Neuron (in vitro differentiated cells): ENCODE measurements around the gene TBC1D9B.

ENCODE experiments used
- H2AFZ ChIP-seq: one replicate; pipeline ENCODE4 v1.6.1; 2013; ENCODE audit warnings: low read depth, mild to moderate bottlenecking, inconsistent platforms, low read length, moderate library complexity
- H3K27me3 ChIP-seq: one replicate; pipeline ENCODE4 v1.6.1; 2013; ENCODE audit warnings: low read length; ENCODE audit not compliant: insufficient read depth
- H3K36me3 ChIP-seq: one replicate; pipeline ENCODE4 v1.6.1; 2013; ENCODE audit warnings: low read length; ENCODE audit not compliant: insufficient read depth
- H3K4me1 ChIP-seq: one replicate; pipeline ENCODE4 v1.6.1; 2013; ENCODE audit warnings: low read length; ENCODE audit not compliant: insufficient read depth
- H3K4me3 ChIP-seq: 2 replicates; pipeline ENCODE4 v1.5.1; 2013; ENCODE audit warnings: mild to moderate bottlenecking, low read length, moderate library complexity
- H3K9me3 ChIP-seq: one replicate; pipeline ENCODE4 v1.6.1; 2013; ENCODE audit warnings: low read length

TBC1D9B gene

GRCh38 chr5:179904463-179905160 lies 3.1 kb downstream of the TBC1D9B start:
- no peak overlapping the region for H3K4me3 ChIP-seq
- H2AFZ ChIP-seq: no peak overlapping the region
- peaks cover 39% of the 10 kb centered on the region for H3K36me3 ChIP-seq
- H3K27me3 ChIP-seq: no peaks in the 10 kb centered on the region
- no peaks in the 10 kb centered on the region for H3K9me3 ChIP-seq
- H3K4me1 ChIP-seq: peaks cover 9% of the 10 kb centered on the region

- no peak overlapping the region for H2AFZ ChIP-seq
- no peak overlapping the region for H3K4me3 ChIP-seq
- peaks cover 51% of the 10 kb centered on the region for H3K36me3 ChIP-seq
- H3K4me1 ChIP-seq: peaks cover 9% of the 10 kb centered on the region
- H3K9me3 ChIP-seq: no peaks in the 10 kb centered on the region
- H3K27me3 ChIP-seq: no peaks in the 10 kb centered on the region
Measured at GRCh38 chr5:179902763-179903158, 4.9 kb downstream of the TBC1D9B start.

- Histone ChIP-seq H3K36me3 (peaks cover 58% of the 10 kb centered on the region), H2AFZ (no peak overlapping the region), H3K9me3 (no peaks in the 10 kb centered on the region), H3K27me3 (no peaks in the 10 kb centered on the region), H3K4me1 (peaks cover 9% of the 10 kb centered on the region), H3K4me3 (no peak overlapping the region)
Measured at GRCh38 chr5:179901915-179902762, 5.6 kb downstream of the TBC1D9B start.

GRCh38 chr5:179901462-179901861 lies 6.2 kb downstream of the TBC1D9B start:
- peaks cover 58% of the 10 kb centered on the region for H3K36me3 ChIP-seq

GRCh38 chr5:179900711-179901110 lies 7.0 kb downstream of the TBC1D9B start:
- H3K27me3 ChIP-seq: no peaks in the 10 kb centered on the region
- H3K4me3 ChIP-seq: no peak overlapping the region
- H3K4me1 ChIP-seq: no peaks in the 10 kb centered on the region
- H3K9me3 ChIP-seq: no peaks in the 10 kb centered on the region
- H2AFZ ChIP-seq: no peak overlapping the region
- H3K36me3 ChIP-seq: peaks cover 63% of the 10 kb centered on the region

More at GRCh38 chr5:179901462-179901861, 6.2 kb downstream of the TBC1D9B start:
- H3K9me3 ChIP-seq: no peaks in the 10 kb centered on the region
- no peak overlapping the region for H3K4me3 ChIP-seq
- no peak overlapping the region for H2AFZ ChIP-seq
- no peaks in the 10 kb centered on the region for H3K27me3 ChIP-seq
- H3K4me1 ChIP-seq: peaks cover 2% of the 10 kb centered on the region

GRCh38 chr5:179900206-179900605 lies 7.5 kb downstream of the TBC1D9B start:
- Histone ChIP-seq H3K36me3 (peaks cover 66% of the 10 kb centered on the region), H3K4me3 (no peak overlapping the region), H3K4me1 (no peaks in the 10 kb centered on the region), H3K9me3 (no peaks in the 10 kb centered on the region), H3K27me3 (no peaks in the 10 kb centered on the region), H2AFZ (no peak overlapping the region)

- Histone ChIP-seq H3K4me1 (no peaks in the 10 kb centered on the region), H3K9me3 (no peaks in the 10 kb centered on the region), H3K4me3 (no peak overlapping the region), H2AFZ (no peak overlapping the region), H3K36me3 (peaks cover 79% of the 10 kb centered on the region), H3K27me3 (no peaks in the 10 kb centered on the region)
Measured at GRCh38 chr5:179895861-179896260, 11.8 kb downstream of the TBC1D9B start.

- no peaks in the 10 kb centered on the region for H3K27me3 ChIP-seq
- H3K4me3 ChIP-seq: no peak overlapping the region
- peaks cover 81% of the 10 kb centered on the region for H3K36me3 ChIP-seq
- no peaks in the 10 kb centered on the region for H3K9me3 ChIP-seq
- H3K4me1 ChIP-seq: no peaks in the 10 kb centered on the region
- H2AFZ ChIP-seq: no peak overlapping the region
Measured at GRCh38 chr5:179893958-179894895, 13.5 kb downstream of the TBC1D9B start.

GRCh38 chr5:179893076-179893957 lies 14.4 kb downstream of the TBC1D9B start:
- H3K36me3 ChIP-seq: peaks cover 80% of the 10 kb centered on the region
- no peak overlapping the region for H2AFZ ChIP-seq
- H3K4me1 ChIP-seq: no peaks in the 10 kb centered on the region
- H3K9me3 ChIP-seq: no peaks in the 10 kb centered on the region
- H3K27me3 ChIP-seq: no peaks in the 10 kb centered on the region
- H3K4me3 ChIP-seq: no peak overlapping the region

- H3K4me1 ChIP-seq: no peaks in the 10 kb centered on the region
- no peak overlapping the region for H3K4me3 ChIP-seq
- H3K36me3 ChIP-seq: peaks cover 82% of the 10 kb centered on the region
- H3K27me3 ChIP-seq: no peaks in the 10 kb centered on the region
- H2AFZ ChIP-seq: no peak overlapping the region
- no peaks in the 10 kb centered on the region for H3K9me3 ChIP-seq
Measured at GRCh38 chr5:179892255-179892654, 15.4 kb downstream of the TBC1D9B start.

GRCh38 chr5:179890751-179891682 lies 16.7 kb downstream of the TBC1D9B start:
- Histone ChIP-seq H3K27me3 (no peaks in the 10 kb centered on the region), H3K36me3 (peaks cover 87% of the 10 kb centered on the region), H3K4me3 (no peak overlapping the region), H3K9me3 (peaks cover 3% of the 10 kb centered on the region), H2AFZ (no peak overlapping the region), H3K4me1 (no peaks in the 10 kb centered on the region)
